ENCODE data around the gene NDFIP2.

DNA sequence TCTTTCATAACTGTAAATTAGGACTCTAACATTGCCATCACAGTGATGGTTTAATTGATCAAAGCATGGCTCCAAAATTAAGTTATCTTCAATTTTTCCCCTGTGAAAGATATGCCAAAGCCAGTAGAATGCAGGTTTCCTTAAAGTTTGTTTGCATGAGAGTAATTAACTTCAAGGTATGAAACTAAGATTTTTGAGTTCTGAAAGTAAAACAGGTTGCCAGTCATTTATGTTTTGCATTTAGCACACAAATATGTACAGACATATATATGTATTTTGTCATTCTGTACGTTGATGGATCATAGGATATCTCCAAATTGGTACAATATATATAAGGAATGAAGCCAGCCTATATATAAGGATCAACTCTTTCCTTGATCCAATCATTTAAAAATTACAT lies 23.6 kb upstream of the NDFIP2 start:
- TF ChIP-seq CREB1 (CRISPR knock-in tag; IDR thresholded peaks at IDR 0.05) (no peak), ZNF396 (CRISPR knock-in tag; IDR thresholded peaks at IDR 0.05; ENCODE audit: borderline replicate concordance) (no peak), ZBTB21 (CRISPR knock-in tag; IDR thresholded peaks at IDR 0.05; ENCODE audit: borderline replicate concordance) (no peak)

Data from WTC11 (cell line).